GM18870 (cell line): Measurements from ENCODE around the gene SLC12A8.

Experiments used
- ATAC-seq: cut with Tn5 transposase; IDR thresholded peaks from one replicate; pipeline ENCODE4 v1.9.1; 2021; ENCODE audit warnings: moderate library complexity; ENCODE audit not compliant: unreplicated experiment

SLC12A8 gene

DNA sequence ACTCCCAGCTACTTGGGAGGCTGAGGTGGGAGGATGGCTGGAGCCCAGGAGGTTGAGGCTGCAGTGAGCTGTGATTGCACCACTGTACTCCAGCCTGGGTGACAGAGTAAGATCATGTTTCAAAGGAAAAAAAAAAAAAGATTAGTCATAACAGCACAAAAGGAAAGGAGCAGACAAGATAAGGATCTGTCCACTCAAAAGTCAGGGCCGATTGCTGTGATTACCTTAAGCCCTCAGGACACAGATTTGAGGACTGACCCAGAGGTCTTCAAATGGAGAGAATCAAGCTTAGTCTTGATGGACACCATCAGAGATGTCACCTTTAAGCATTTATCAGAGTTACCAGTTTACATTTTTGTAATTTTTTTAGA, 132.9 kb downstream of the SLC12A8 start:
- no peak for ATAC-seq

GRCh38 chr3:125078951-125079674, 133.4 kb downstream of the SLC12A8 start:
- ATAC-seq, result no peak

GRCh38 chr3:125077864-125078263, 134.7 kb downstream of the SLC12A8 start:
- ATAC-seq, result no peak

- no peak for ATAC-seq
Observed at GRCh38 chr3:125076464-125076863, 136.1 kb downstream of the SLC12A8 start.

DNA sequence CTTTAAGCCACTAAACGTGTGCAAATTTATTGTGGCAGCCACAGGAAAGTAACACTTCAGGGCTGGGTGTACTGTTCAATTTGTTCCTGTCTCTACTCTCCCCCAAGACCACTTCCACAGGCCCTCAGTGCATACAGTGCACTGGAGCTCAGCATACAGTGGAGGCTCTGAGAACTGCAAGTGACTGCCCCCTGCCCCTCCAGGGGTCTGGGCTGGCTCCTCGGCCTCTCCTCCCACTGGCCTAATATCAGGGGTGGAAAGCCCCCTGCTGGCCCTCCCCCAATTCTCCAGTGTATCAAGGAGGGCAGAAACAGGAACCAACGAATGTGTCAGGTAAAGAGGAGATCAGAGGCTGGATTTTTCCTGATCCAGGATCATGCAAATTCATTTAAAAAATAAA, 136.8 kb downstream of the SLC12A8 start:
- ATAC-seq, result no peak

DNA sequence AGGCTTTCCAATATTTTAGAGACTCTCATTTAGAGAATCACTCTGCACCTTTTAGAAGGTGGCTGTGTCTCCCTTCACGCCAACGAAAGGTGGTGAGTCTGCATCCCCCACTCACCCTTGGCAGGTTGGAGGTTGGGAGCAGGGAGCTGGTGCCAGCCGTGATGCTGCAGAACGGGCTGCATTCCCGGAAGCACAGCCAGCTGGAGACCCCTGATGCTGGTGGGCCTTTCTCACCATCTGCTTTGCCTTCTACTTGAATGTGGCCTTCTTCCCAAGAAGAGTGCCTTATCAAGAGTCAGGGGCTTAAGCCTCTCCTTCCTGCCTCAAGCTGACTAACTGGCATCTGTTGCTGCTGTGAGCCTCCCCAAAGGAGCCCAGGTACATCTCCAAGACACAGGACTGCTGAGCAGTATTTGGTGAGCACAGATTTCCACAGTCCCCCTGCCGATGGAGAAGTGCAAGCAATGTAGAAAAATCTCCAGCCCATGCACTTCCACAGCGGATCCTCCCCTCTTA, 139.1 kb downstream of the SLC12A8 start:
- no peak for ATAC-seq

GRCh38 chr3:125072749-125073389, 139.7 kb downstream of the SLC12A8 start:
- ATAC-seq, result no peak

GRCh38 chr3:125072301-125072700, 140.2 kb downstream of the SLC12A8 start:
- no peak for ATAC-seq

DNA sequence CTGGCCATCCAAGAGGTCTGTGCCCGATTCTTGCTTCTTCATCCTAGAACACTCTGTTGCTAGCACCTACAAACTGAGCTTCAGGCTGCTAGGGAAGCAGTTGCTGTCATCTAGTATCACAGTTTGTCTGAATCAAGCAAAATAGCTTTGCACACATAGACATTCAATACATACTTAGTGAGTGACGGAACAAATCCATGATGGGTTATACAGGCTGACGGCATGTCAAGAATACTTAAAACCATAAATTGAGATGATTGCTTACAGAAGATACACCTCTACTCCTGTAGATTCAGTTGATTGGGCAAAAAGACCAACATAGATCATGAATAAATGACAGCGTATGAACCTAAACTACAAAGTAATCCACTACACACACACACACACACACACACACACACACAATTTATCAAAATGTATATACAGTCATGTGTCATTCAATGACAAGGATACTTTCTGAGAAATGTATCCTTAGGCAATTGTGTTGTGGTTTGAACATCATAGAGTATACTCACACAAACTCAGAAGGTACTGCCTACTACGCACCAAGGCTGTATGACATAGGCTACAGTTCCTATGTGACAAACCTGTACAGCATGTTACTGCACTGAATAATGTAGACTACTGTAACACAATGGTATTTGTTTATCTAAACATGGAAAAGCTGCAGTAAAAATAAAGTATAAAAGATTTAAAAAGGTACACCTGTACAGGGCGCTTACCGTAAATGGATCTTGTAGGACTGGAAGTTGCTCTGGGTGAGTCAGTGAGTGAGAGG, 142.4 kb downstream of the SLC12A8 start:
- no peak for ATAC-seq

- no peak for ATAC-seq
Observed at GRCh38 chr3:125069452-125069851, 143.1 kb downstream of the SLC12A8 start.

DNA sequence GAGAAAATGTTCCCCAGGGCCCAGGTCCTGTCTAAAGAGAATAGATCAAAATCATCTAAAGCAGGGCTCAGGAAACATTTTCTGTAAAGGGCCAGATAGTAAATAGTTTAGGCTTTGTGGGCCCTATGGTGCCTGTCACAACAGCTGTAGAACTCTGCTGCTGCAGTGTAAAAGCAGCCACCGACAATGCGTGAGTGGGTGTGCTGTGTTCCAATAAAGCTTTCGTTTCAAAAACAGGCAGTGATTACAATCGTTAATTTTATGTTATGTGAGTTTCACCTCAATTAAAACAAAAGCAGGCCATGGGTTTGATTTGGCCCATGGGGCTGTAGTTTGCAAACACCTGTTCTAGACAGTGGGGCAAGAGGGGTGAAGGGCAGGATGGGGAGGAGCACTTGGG, 144.3 kb downstream of the SLC12A8 start:
- no peak for ATAC-seq

DNA sequence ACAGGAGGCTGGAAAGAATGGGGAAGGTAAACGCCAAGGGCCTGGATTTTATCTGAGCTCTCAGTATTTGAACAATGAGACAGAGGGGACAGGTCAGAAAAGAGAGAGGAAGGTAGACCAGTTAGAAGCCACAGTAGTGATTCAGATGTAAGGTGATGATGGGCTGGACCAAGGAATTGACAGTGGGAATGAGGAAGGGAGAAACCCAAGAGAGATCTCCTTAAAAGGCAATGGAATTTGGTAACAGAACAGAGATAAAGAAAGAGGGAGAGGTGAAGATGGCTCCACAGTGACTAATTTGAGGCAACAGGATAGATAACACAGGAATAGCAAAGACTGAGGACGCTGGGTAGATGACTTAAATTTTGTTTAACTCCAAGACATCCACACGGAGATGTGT, 145.3 kb downstream of the SLC12A8 start:
- no peak for ATAC-seq

GRCh38 chr3:125062904-125063618, 149.5 kb downstream of the SLC12A8 start:
- ATAC-seq, result no peak

DNA sequence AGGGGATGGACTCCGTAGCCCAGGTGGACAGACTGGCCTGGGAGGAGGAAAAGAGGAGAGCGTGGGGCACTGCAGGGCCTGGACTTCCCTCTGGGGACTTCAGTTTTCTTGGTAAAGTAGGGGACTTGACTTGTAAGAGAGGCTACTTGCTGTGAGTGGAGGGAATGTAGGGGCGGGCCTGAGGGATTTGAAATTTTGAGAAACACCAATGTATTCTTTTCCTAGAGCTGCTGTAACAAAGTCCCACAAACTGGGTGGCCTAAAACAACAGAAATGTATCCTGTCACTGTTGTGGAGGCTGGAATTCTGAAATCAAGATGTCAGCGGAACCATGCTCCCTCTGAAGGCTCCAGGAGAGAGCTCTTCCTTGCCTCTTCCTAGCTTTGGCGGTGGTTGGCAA, 150.9 kb downstream of the SLC12A8 start:
- no peak for ATAC-seq

DNA sequence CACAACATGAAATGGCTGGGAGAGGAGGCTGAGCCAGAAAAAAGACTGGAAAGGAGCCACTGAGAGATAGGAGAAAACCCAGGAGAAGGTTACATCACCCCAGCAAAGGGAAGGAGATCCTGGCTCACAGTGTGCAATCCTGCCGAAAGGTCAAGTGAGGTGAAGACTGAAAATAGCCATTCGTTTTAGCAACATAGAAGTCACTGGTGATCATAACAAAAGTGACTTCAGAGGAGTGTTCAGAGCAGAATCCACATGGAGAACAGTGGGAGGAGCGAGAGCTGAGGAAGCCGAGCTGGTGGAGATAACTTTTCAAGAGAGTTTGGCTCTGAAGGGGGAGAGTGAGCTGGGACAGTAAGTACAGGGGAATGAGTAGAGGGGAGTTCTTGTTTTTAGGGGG, 151.4 kb downstream of the SLC12A8 start:
- no peak for ATAC-seq

GRCh38 chr3:125059488-125060245, 152.9 kb downstream of the SLC12A8 start:
- no peak for ATAC-seq

GRCh38 chr3:125058959-125059358, 153.6 kb downstream of the SLC12A8 start:
- ATAC-seq, result no peak

- ATAC-seq, result no peak
Observed at GRCh38 chr3:125058529-125058928, 154.0 kb downstream of the SLC12A8 start.

DNA sequence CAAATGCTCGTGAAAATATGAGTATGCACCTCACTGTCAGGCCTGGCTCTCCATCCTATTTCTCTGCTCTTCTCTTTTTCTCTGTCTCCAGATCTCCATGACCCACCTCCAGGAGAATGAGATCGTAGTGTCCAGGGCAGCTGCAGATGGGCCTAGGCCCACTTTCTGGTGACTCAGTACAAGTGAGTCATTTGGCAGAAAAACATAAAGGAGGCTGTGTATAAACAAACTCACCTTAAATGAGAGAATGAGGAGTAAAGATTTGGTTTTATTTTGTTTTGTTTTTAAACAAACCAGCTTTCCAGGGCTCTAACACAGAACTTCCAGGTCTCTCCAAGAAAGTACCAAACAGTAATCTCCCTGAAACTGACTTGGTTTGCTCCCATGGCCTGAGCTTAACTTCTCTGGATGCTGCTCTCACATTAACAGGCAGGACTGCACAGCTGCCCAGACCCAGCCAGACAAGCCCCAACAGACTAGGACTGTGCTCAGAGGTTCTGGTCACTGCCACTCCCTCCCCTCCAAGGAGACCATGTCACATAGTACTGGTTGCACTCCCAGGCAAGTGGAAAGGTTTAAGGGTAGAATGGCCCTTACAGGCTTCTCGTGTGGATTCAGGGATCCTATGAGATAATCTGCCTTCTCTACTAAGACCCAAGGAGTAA, 155.2 kb downstream of the SLC12A8 start:
- ATAC-seq, result no peak
